GM23248 (cell line): ENCODE measurements around the gene SLC39A12. TPM values are rescaled to one million over a fixed set of nuclear protein-coding genes. Genes with fewer than 3 reads are reported as not detected.

Experiments
- DNase-seq: peaks from one replicate; pipeline ENCODE4 v3.0.0-alpha.2; 2015
- H2AFZ ChIP-seq: fragments of 200-600 bp; sonication (generic); 2 replicates; pipeline ENCODE4 v1.6.1; 2016; ENCODE audit warnings: antibody characterized with exemption
- H3F3A ChIP-seq: fragments of 200-600 bp; sonication (generic); 2 replicates; pipeline ENCODE4 v1.6.1; 2016; ENCODE audit warnings: mild to moderate bottlenecking, antibody characterized with exemption, mixed run types; ENCODE audit not compliant: insufficient read depth
- H3K27ac ChIP-seq: fragments of 200-600 bp; sonication (generic); 2 replicates; pipeline ENCODE4 v1.5.1; 2016; ENCODE audit warnings: mild to moderate bottlenecking
- H3K27me3 ChIP-seq: fragments of 200-600 bp; sonication (generic); replicated peaks from 2 replicates; pipeline ENCODE4 v1.6.1; 2016; ENCODE audit warnings: mild to moderate bottlenecking; ENCODE audit not compliant: insufficient read depth
- H3K36me3 ChIP-seq: fragments of 200-600 bp; sonication (generic); 2 replicates; pipeline ENCODE4 v1.6.1; 2016; ENCODE audit warnings: low read depth, mild to moderate bottlenecking
- H3K4me1 ChIP-seq: fragments of 200-600 bp; sonication (generic); 2 replicates; pipeline ENCODE4 v1.6.1; 2016; ENCODE audit warnings: mild to moderate bottlenecking; ENCODE audit not compliant: insufficient read depth
- H3K4me2 ChIP-seq: fragments of 200-600 bp; sonication (generic); one replicate; pipeline ENCODE4 v1.6.1; 2016; ENCODE audit warnings: mild to moderate bottlenecking; ENCODE audit not compliant: unreplicated experiment
- H3K4me3 ChIP-seq: fragments of 200-600 bp; sonication (generic); 2 replicates; pipeline ENCODE4 v1.5.1; 2016; ENCODE audit warnings: mild to moderate bottlenecking
- H3K79me2 ChIP-seq: fragments of 200-600 bp; sonication (generic); 2 replicates; pipeline ENCODE4 v1.6.1; 2016; ENCODE audit warnings: mild to moderate bottlenecking; ENCODE audit not compliant: insufficient read depth
- H3K9ac ChIP-seq: fragments of 200-600 bp; sonication (generic); 2 replicates; pipeline ENCODE4 v1.6.1; 2016; ENCODE audit warnings: mild to moderate bottlenecking
- H3K9me2 ChIP-seq: fragments of 200-600 bp; sonication (generic); 2 replicates; pipeline ENCODE4 v1.6.1; 2016; ENCODE audit warnings: mixed run types, mild to moderate bottlenecking, moderate library complexity; ENCODE audit not compliant: insufficient read depth
- H3K9me3 ChIP-seq: fragments of 200-600 bp; sonication (generic); one replicate; pipeline ENCODE4 v1.6.1; 2017; ENCODE audit warnings: low read depth
- H4K20me1 ChIP-seq: fragments of 200-600 bp; sonication (generic); 2 replicates; pipeline ENCODE4 v1.6.0; 2016; ENCODE audit not compliant: insufficient read depth
- EZH2 ChIP-seq: fragments of 200-600 bp; sonication (generic); IDR thresholded peaks from 2 replicates; pipeline ENCODE4 v1.6.1; 2018; ENCODE audit warnings: antibody characterized with exemption, mild to moderate bottlenecking; ENCODE audit not compliant: insufficient read depth, poor library complexity, severe bottlenecking
- EZH2phosphoT487 ChIP-seq: fragments of 200-600 bp; sonication (generic); IDR thresholded peaks from 2 replicates; pipeline ENCODE4 v1.6.1; 2018; ENCODE audit warnings: antibody characterized with exemption, moderate library complexity, mild to moderate bottlenecking, low read depth; ENCODE audit not compliant: insufficient read depth
- WGBS, 2 experiments: methylation state at CpG; one replicate each; pipeline ENCODE4 v1.1.6; 2015 to 2017; ENCODE audit warnings: low lambda C conversion rate in 2 of 2, low coverage in 1 of 2; ENCODE audit errors: missing lambda C conversion rate in 2 of 2; 5-methylcytosine and 5-hydroxymethylcytosine counted together
- in situ Hi-C: fragments of 300-500 bp; cut with MboI; formaldehyde crosslinking; loops from 2 replicates; pipeline ENCODE4 v1.15.0; 2020
- polyA plus RNA-seq: library from polyadenylated mRNA; unstranded; fragments of >200 nt; fragmentation: Nextera tagmentation; extraction: Ambion mirVana; gene quantifications from 2 replicates; pipeline ENCODE4 v1.2.1, GENCODE V29; 2016
- total RNA-seq: library from RNA; depleted of rRNA; stranded (reverse); fragments of >200 nt; shearing (Covaris generic); gene quantifications from 2 replicates; pipeline ENCODE4 v1.2.3, GENCODE V29; 2014

The SLC39A12 gene
- total and polyA plus RNA-seq, 2 experiments from 2014 or later: not detected

DNA sequence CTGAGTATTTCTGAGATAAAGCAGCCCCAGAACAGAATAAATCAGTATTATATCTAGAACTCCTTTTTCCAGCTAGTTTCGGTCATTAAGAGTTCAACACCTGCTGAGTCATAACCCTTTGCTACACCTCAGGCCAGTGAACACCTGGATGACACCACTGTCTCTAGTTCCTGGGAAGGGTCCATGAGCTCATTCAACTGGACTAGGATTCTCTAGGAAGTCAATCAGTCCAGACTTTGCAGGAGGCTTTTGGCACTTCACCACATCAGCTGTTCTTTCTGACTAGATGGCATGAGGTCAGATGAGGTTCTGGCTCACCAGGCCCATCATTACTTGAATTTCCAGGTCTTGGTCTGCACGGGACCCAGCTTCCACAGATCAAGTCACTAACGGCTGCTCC is 11.7 kb downstream of the SLC39A12 start:
- Histone ChIP-seq H3K9me2 (no peaks in the 10 kb centered on the region), H3K4me1 (peaks cover 15% of the 10 kb centered on the region), H3K9me3 (no peaks in the 10 kb centered on the region), H3K4me3 (no peak overlapping the region), H3K79me2 (no peaks in the 10 kb centered on the region), H3K36me3 (no peaks in the 10 kb centered on the region), H3K9ac (no peak overlapping the region), H2AFZ (no peak overlapping the region), H3K27me3 (no peaks in the 10 kb centered on the region), H3K4me2 (no peak overlapping the region), H4K20me1 (no peaks in the 10 kb centered on the region), H3F3A (peaks cover 19% of the 10 kb centered on the region), H3K27ac (no peak overlapping the region)
- 95 to 99% methylated on average over 3 of the region's 3 CpGs for WGBS, 2 experiments
- TF ChIP-seq EZH2phosphoT487: no peak
- no peak for TF ChIP-seq EZH2
- no peak for DNase-seq
- in situ Hi-C loops: no loop called here

- Histone ChIP-seq H4K20me1 (no peaks in the 10 kb centered on the region), H2AFZ (no peak overlapping the region), H3K9me3 (no peaks in the 10 kb centered on the region), H3K36me3 (no peaks in the 10 kb centered on the region), H3K27me3 (no peaks in the 10 kb centered on the region), H3K4me3 (no peak overlapping the region), H3F3A (peaks cover 19% of the 10 kb centered on the region), H3K9ac (no peak overlapping the region), H3K79me2 (no peaks in the 10 kb centered on the region), H3K9me2 (no peaks in the 10 kb centered on the region), H3K27ac (no peak overlapping the region), H3K4me2 (no peak overlapping the region), H3K4me1 (peaks cover 15% of the 10 kb centered on the region)
- in situ Hi-C loops: no loop called here
- no peak for TF ChIP-seq EZH2
- no peak for TF ChIP-seq EZH2phosphoT487
- WGBS, 2 experiments: 90 to 92% methylated on average over 8 of the region's 8 CpGs
- no peak for DNase-seq
These were observed 14.0 kb downstream of the SLC39A12 start for GRCh38 chr10:17965649-17966235.

- no peaks in the 10 kb centered on the region for H3K9me3 ChIP-seq
- H3K4me2 ChIP-seq: no peak overlapping the region
- TF ChIP-seq EZH2phosphoT487 (no peak), EZH2 (no peak)
- no peak overlapping the region for H2AFZ ChIP-seq
- no peaks in the 10 kb centered on the region for H3K79me2 ChIP-seq
- H3F3A ChIP-seq: peaks cover 3% of the 10 kb centered on the region; the same call in 1 of the 2 replicates
- no peak overlapping the region for H3K9ac ChIP-seq
- no peak overlapping the region for H3K4me3 ChIP-seq
- no peaks in the 10 kb centered on the region for H3K9me2 ChIP-seq
- H4K20me1 ChIP-seq: no peaks in the 10 kb centered on the region
- in situ Hi-C loops: no loop called here
- H3K4me1 ChIP-seq: 0 out of 2 replicates have a peak, but pooled peaks cover 3% of the 10 kb centered on the region
- no peak for DNase-seq
- no peak overlapping the region for H3K27ac ChIP-seq
- H3K27me3 ChIP-seq: no peaks in the 10 kb centered on the region
- 94 to 95% methylated on average over 3 of the region's 3 CpGs for WGBS, 2 experiments
- H3K36me3 ChIP-seq: no peaks in the 10 kb centered on the region
These were observed 22.8 kb downstream of the SLC39A12 start for GRCh38 chr10:17974505-17974904.

DNA sequence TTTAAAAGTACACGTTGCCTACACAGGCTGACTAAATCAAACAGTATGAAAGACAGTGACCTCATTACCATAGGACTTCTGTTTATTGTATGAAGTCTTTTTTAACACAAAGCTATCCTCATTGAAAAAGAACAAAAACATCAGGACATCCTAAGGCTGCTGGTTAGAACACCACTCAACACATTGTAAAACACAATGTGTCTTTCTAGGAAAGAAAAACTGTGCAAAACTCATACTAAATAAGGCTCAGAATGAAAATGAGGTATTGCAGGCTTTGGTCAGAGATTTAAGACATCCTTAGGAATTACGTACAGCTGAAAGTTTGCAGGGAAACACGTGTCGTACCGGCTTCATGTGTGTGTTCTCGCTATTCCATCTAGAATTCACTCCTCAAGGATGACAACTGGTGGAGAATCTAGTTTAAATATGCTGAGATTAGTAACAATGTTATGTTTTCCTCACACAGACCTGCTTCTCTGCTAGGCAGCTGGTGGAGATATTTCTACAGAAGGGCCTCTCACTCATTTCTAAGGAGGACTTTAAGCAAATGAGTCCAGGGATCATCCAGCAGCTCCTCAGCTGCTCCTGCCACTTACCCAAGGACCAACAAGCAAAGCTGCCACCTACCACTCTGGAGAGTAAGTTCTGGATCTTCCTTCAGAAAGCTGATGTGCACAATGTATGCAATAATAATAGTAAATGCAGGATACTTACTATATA is 29.3 kb downstream of the SLC39A12 start:
- peak overlapping the region; percentile 50 for H3K4me2 ChIP-seq
- no peaks in the 10 kb centered on the region for H3K9me2 ChIP-seq
- peaks cover 26% of the 10 kb centered on the region for H3F3A ChIP-seq
- peak; percentile 50 for DNase-seq
- peaks cover 43% of the 10 kb centered on the region for H3K4me1 ChIP-seq
- H3K27me3 ChIP-seq: no peaks in the 10 kb centered on the region
- no peak for TF ChIP-seq EZH2phosphoT487
- no peak for TF ChIP-seq EZH2
- no peaks in the 10 kb centered on the region for H3K79me2 ChIP-seq
- H3K4me3 ChIP-seq: no peak overlapping the region
- H3K9me3 ChIP-seq: no peaks in the 10 kb centered on the region
- WGBS, 2 experiments: 51 to 58% methylated on average over 6 of the region's 6 CpGs
- H3K36me3 ChIP-seq: no peaks in the 10 kb centered on the region
- in situ Hi-C loops: no loop called here
- H2AFZ ChIP-seq: no peak overlapping the region
- no peak overlapping the region for H3K9ac ChIP-seq
- no peaks in the 10 kb centered on the region for H4K20me1 ChIP-seq
- peak overlapping the region; percentile 60; the same call in 1 of the 2 replicates for H3K27ac ChIP-seq
